Measurements from ENCODE around the gene CHRD. TPM values are rescaled to one million over a fixed set of nuclear protein-coding genes. Genes with fewer than 3 reads are reported as not detected.

Gene CHRD
- total and polyA plus RNA-seq, 7 donors: 0.23 to 16.3 (median 5.7) TPM

- intact Hi-C loops (cut with DNase I): no loop called here
- whole genome bisulfite sequencing, 2 donors: 24 to 58% methylated on average over 9 of the region's 9 CpGs
Observed at GRCh38 chr3:184351511-184352148, 28.2 kb upstream of the CHRD start.

DNA sequence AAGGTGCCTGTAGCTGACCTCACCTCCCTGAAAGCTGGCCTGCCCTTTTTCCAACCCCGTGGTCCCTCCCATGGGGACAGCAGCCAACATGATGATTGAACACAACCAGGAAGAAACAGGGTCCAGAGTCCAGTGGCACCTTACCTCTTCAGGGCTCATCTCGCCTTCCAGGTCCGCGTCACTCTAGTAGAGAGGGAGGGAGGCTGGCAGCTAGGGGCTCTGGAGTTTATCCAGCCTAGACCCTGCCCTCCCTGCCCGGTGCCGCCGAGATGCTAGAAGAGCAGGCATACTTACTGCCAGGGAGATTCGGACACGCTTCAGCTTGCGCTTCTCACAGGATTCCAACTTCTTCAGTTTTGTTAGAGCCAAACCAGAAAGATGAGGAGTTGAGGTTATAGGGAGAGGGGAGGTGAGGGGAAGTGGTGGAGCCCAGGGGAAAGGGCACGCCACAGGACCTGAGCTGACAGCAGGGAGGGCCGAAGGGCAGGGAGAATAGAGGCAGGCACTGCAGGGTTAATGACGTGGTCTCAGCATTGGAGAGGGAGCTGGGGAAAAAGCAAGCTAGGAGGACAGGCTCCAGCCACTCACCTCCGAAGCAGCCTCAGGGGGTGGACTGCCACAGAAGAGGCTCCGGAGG, 27.6 kb upstream of the CHRD start:
- intact Hi-C loops (cut with DNase I): no loop called here
- TF ChIP-seq POLR2A (IDR thresholded peaks at IDR 0.05) (no peak), CTCF (IDR thresholded peaks at IDR 0.05) (no peak), POLR2AphosphoS5 (IDR thresholded peaks at IDR 0.05) (no peak), EP300 (IDR thresholded peaks at IDR 0.05) (no peak)
- no peak for DNase-seq
- peaks cover 0 to 23% (median 1%) of the 10 kb centered on the region in 4 donors for H3K36me3 ChIP-seq
- 23 to 69% methylated on average over 15 of the region's 15 CpGs for WGBS, 2 donors
- H3K4me1 ChIP-seq: peaks cover 0 to 11% (median 2%) of the 10 kb centered on the region in 4 donors
- no peaks in the 10 kb centered on the region for H3K9me3 ChIP-seq
- no peaks in the 10 kb centered on the region for H3K27me3 ChIP-seq
- H3K4me3 ChIP-seq: no peak overlapping the region
- no peak overlapping the region for H3K27ac ChIP-seq

More at GRCh38 chr3:184351511-184352148, 28.2 kb upstream of the CHRD start:
- Histone ChIP-seq H3K36me3 (peaks cover 0 to 18% (median 1%) of the 10 kb centered on the region in 4 donors), H3K4me1 (peaks cover 0 to 11% (median 2%) of the 10 kb centered on the region in 4 donors), H3K9me3 (no peaks in the 10 kb centered on the region), H3K27me3 (no peaks in the 10 kb centered on the region), H3K4me3 (no peak overlapping the region), H3K27ac (no peak overlapping the region)
- no peak for DNase-seq
- TF ChIP-seq EP300 (IDR thresholded peaks at IDR 0.05) (no peak), POLR2A (IDR thresholded peaks at IDR 0.05) (no peak), CTCF (IDR thresholded peaks at IDR 0.05) (no peak), POLR2AphosphoS5 (IDR thresholded peaks at IDR 0.05) (no peak)

DNA sequence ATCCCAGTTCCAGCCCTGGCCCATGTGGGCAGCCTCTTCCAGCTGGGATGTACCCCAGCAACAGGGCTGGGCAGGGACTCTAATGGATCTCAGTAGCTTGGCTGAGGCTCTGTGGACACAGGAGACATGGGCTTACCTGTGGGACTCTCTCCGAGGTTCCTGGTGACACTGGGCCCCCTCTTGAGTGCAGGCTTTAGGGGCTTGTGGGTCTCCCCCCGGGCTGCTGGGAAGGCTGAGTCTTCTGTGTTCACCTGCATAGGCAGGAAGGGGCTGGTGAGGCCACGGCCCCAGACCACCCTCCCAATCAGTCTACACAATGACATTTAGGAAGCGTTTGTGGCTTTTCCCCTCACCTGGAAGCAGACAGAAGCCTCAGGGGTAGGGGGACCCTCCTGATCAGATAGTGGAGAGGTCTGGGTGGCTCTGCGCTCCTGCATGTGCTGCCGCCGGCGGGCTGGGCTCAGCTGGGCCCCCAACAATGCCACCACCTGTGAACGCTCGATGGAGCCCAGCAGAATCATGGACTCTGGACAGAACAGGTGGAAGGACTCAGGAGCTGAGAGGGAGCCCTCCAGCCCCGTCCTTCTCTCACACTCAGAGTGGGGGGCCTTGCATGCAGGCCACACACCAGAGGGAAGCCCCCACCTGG, 26.8 kb upstream of the CHRD start:
- Histone ChIP-seq H3K36me3 (peaks cover 0 to 31% (median 5%) of the 10 kb centered on the region in 4 donors), H3K9me3 (no peaks in the 10 kb centered on the region), H3K27me3 (no peaks in the 10 kb centered on the region), H3K4me1 (peaks cover 0 to 11% (median 2%) of the 10 kb centered on the region in 4 donors), H3K4me3 (no peak overlapping the region), H3K27ac (no peak overlapping the region)
- intact Hi-C loops (cut with DNase I): no loop called here
- 86 to 88% methylated on average over 11 of the region's 11 CpGs for WGBS, 2 donors
- no peak for DNase-seq
- TF ChIP-seq POLR2A (IDR thresholded peaks at IDR 0.05): no peak
- TF ChIP-seq EP300 (IDR thresholded peaks at IDR 0.05): no peak
- TF ChIP-seq POLR2AphosphoS5 (IDR thresholded peaks at IDR 0.05): no peak
- no peak for TF ChIP-seq CTCF (IDR thresholded peaks at IDR 0.05)

DNA sequence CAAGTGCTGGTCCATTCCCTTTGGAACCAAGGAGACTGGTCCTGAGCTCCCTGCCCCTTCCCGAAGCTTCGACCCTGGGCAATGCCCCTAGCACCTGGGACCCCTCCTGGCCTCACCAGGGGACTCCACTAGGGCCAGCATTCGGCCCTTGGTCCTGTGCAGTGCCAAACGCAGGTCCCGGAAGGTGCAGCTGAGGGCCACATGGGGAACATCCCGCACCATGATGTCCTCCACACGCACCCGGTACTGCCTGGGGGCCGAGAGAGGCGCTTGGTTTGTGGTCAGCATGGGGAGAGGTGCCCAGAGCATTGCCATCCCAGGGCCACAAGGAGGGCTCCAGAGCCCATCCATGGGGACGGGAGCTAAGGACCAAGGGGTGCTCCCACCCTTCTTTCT, 26.3 kb upstream of the CHRD start:
- Histone ChIP-seq H3K4me1 (peaks cover 0 to 11% (median 2%) of the 10 kb centered on the region in 4 donors), H3K36me3 (peaks cover 0 to 31% (median 6%) of the 10 kb centered on the region in 4 donors), H3K27ac (no peak overlapping the region), H3K9me3 (no peaks in the 10 kb centered on the region), H3K4me3 (no peak overlapping the region), H3K27me3 (no peaks in the 10 kb centered on the region)
- WGBS, 2 donors: 93 to 95% methylated on average over 11 of the region's 11 CpGs
- TF ChIP-seq EP300 (IDR thresholded peaks at IDR 0.05) (no peak), CTCF (IDR thresholded peaks at IDR 0.05) (no peak), POLR2A (IDR thresholded peaks at IDR 0.05) (no peak), POLR2AphosphoS5 (IDR thresholded peaks at IDR 0.05) (no peak)
- DNase-seq: no peak
- intact Hi-C loops (cut with DNase I): no loop called here
